ENCODE measurements around the gene JMJD7.

The JMJD7 gene

DNA sequence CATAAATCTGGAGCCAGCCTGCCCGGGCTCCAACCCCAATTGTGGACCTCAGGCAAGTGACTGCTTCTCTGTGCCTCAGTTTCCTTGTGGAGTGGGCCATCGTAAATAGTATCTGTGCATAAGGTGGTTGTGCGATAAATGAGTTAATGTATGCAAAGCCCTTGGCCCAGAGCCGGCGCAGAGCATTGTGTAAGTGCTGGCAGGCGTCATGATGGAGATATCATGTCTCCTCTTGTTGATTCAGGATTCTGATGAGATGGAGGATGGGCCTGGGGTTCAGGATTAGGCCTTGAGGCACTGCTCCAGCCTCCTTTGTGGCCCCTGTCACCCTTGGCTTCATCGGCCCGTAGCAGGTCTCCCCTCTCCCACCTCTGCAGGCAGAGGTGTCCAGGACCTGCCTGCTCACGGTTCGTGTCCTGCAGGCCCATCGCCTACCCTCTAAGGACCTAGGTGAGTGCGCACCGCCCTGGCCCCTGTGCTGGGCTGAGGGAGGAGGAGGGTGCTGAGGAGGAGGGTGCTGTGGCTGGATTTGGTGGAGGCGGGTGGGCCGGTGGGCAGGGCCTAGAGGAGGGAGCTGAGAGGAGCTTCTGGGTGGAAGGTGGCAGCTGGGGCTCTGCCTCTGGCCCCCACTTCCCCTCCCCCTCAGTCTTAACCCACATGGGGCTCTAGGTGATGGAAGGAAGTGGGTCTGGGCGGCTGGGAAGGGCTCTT lies 12.0 kb downstream of the JMJD7 start:
- no peak for DNase-seq (ENCODE audit: insufficient read length)
- TF ChIP-seq POLR2AphosphoS5 (IDR thresholded peaks at IDR 0.05; ENCODE audit: low read depth, low read length) (no peak), POLR2A (IDR thresholded peaks at IDR 0.05; ENCODE audit: low read depth, low read length) (no peak), TAF1 (IDR thresholded peaks at IDR 0.05; ENCODE audit: borderline replicate concordance, low read depth, low read length) (no peak)
- FAIRE-seq: no peak

DNA sequence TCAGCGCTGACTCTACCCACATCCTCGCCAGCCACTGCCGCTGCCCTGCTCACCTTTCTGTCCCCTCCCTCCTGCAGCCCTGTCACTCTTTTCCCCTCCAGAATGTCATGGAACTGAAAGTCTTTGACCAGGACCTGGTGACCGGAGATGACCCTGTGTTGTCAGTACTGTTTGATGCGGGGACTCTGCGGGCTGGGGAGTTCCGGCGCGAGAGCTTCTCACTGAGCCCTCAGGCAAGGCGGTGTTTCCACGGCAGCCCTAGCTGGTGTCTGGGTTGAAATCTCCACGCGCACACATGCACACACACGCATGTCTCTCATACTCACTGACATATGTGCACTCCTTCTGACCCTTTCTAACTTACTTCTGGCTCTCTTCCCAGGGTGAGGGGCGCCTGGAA lies 12.8 kb downstream of the JMJD7 start:
- TF ChIP-seq TAF1 (IDR thresholded peaks at IDR 0.05; ENCODE audit: borderline replicate concordance, low read depth, low read length) (no peak), POLR2AphosphoS5 (IDR thresholded peaks at IDR 0.05; ENCODE audit: low read depth, low read length) (no peak), POLR2A (IDR thresholded peaks at IDR 0.05; ENCODE audit: low read depth, low read length) (no peak)
- DNase-seq (ENCODE audit: insufficient read length) (no peak), FAIRE-seq (no peak)

DNA sequence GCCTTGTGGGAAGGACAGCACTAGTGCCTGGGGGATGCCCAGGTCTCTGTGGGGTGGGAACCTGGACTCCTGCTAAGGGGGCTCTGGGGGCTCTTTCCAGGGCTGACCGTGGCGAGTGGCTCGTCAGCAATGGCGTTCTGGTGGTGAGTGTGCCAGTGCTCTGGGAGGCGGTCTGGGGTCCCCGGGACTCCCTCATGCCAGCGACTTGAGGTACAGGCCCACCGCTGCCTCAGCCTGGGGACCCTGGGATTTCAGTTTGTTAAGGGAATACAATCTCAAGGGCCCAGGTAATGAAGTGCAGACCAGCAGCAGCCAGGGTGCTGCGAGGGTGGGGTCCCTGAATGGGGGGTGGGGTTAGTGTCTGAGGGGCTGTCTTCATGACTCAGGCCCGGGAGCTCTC lies 13.2 kb downstream of the JMJD7 start:
- TF ChIP-seq POLR2AphosphoS5 (IDR thresholded peaks at IDR 0.05; ENCODE audit: low read depth, low read length) (no peak), TAF1 (IDR thresholded peaks at IDR 0.05; ENCODE audit: borderline replicate concordance, low read depth, low read length) (no peak), POLR2A (IDR thresholded peaks at IDR 0.05; ENCODE audit: low read depth, low read length) (no peak)
- no peak for DNase-seq (ENCODE audit: insufficient read length)
- no peak for FAIRE-seq

DNA sequence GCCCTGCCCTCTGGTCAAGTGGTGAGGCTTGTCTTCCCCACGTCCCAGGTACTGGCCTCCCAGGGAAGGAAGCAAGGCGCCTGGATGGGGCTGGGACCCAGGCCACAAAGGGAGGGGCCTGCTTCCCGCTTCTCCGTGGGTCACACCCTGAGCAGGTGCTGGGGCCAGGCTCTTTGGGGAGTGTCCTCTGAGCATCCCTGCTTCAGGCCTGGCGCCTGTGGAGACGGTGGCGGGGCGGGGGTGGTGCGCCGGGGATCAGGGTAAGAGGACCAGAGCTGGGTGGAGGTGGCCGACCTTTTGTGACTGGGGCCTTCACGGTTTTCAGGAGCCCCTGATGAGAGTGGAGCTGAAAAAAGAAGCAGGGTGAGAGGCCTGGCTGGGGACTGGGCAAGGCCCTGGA lies 14.3 kb downstream of the JMJD7 start:
- DNase-seq (ENCODE audit: insufficient read length): no peak
- FAIRE-seq: no peak
- TF ChIP-seq POLR2AphosphoS5 (IDR thresholded peaks at IDR 0.05; ENCODE audit: low read depth, low read length): no peak
- TF ChIP-seq TAF1 (IDR thresholded peaks at IDR 0.05; ENCODE audit: borderline replicate concordance, low read depth, low read length): no peak
- TF ChIP-seq POLR2A (IDR thresholded peaks at IDR 0.05; ENCODE audit: low read depth, low read length): no peak

DNA sequence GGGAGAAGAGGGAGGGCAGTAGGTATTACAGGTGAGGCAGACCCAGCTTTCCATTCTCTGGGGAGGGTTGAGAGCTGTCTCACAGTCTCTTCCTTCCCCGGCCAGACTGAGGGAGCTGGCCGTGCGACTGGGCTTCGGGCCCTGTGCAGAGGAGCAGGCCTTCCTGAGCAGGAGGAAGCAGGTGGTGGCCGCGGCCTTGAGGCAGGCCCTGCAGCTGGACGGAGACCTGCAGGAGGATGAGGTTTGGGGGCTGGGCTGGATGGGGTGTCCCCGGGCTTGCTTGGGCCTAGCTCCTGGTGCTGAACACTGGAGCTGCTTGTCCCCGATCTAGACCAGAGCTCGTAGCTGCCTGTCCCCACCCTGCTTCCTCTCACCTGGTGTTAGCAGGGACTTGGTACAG lies 15.7 kb downstream of the JMJD7 start:
- FAIRE-seq (no peak), DNase-seq (ENCODE audit: insufficient read length) (no peak)
- no peak for TF ChIP-seq POLR2A (IDR thresholded peaks at IDR 0.05; ENCODE audit: low read depth, low read length)
- no peak for TF ChIP-seq POLR2AphosphoS5 (IDR thresholded peaks at IDR 0.05; ENCODE audit: low read depth, low read length)
- no peak for TF ChIP-seq TAF1 (IDR thresholded peaks at IDR 0.05; ENCODE audit: borderline replicate concordance, low read depth, low read length)

DNA sequence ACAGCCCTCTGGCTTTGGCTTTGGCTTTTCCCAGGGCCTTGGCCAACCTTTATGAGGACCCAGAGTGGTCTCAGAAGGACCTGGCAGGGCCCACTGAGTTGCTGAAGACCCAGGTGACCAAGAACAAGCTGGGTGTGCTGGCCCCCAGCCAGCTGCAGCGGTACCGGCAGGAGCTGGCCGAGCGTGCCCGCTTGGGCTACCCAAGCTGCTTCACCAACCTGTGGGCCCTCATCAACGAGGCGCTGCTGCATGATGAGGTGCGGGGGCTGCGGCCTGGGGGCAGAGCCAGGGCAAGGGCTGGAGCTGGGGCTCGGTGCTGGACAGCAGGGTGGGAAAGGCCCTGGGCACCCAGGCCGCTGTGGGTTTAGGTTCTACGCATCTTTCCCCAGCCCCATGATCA lies 16.9 kb downstream of the JMJD7 start:
- TF ChIP-seq TAF1 (IDR thresholded peaks at IDR 0.05; ENCODE audit: borderline replicate concordance, low read depth, low read length): no peak
- no peak for TF ChIP-seq POLR2AphosphoS5 (IDR thresholded peaks at IDR 0.05; ENCODE audit: low read depth, low read length)
- no peak for TF ChIP-seq POLR2A (IDR thresholded peaks at IDR 0.05; ENCODE audit: low read depth, low read length)
- DNase-seq (ENCODE audit: insufficient read length) (no peak), FAIRE-seq (no peak)

DNA sequence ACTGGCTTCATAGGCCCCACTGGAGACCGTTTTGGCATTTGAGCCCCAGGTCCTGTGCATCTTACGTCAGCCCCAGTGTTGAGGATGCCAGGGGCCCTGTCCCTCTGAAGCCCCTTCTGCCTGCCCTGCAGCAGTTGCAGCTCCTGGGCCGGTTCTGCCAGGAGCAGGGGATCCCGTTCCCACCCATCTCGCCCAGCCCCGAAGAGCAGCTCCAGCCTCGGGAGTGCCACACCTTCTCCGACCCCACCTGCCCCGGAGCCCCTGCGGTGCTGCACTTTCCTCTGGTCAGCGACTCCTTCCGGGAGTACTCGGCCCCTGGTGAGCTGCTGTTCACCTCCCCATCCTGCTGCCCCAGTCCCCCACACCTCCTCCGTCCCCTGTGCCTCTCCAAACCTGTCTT lies 19.3 kb downstream of the JMJD7 start:
- DNase-seq (ENCODE audit: insufficient read length): no peak
- TF ChIP-seq TAF1 (IDR thresholded peaks at IDR 0.05; ENCODE audit: borderline replicate concordance, low read depth, low read length) (no peak), POLR2AphosphoS5 (IDR thresholded peaks at IDR 0.05; ENCODE audit: low read depth, low read length) (no peak)
- FAIRE-seq: no peak

DNA sequence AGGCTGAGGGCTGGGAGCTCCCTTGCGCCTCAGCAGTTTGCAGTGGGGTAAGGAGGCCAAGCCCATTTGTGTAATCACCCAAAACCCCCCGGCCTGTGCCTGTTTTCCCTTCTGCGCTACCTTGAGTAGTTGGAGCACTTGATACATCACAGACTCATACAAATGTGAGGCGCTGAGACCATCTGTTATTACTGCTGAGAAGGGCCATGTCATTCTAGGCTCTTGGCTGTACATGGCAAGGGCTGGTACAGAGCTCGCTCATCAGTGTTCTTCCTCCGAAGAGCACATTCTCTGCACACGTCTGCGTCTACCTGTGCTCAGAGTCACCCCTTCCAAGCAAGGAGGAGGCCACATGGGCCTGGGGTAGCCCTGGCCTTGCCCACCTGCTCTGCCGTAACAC lies 20.1 kb downstream of the JMJD7 start:
- DNase-seq (ENCODE audit: insufficient read length): no peak
- no peak for FAIRE-seq
- TF ChIP-seq POLR2A (IDR thresholded peaks at IDR 0.05; ENCODE audit: low read depth, low read length): no peak
- no peak for TF ChIP-seq TAF1 (IDR thresholded peaks at IDR 0.05; ENCODE audit: borderline replicate concordance, low read depth, low read length)
- no peak for TF ChIP-seq POLR2AphosphoS5 (IDR thresholded peaks at IDR 0.05; ENCODE audit: low read depth, low read length)

DNA sequence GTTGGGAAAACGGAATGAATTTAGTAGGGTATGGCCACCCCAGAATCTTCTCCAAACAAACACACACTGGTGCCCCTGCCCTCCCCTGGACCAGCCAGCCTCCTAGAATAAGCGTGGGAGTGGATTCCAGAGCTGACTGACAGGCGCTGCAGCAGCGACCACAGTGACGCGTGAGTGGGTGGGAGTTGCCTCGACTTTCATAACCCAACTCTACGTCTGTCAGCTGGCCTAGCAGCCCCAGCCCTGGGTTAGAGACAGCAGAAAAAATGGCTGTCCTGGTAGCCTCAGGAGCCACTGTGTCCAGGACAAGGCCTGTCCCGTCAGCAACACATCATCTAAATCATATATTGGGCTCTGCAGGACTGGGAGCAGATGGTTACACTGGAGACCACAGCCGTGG lies 20.7 kb downstream of the JMJD7 start:
- FAIRE-seq (no peak), DNase-seq (ENCODE audit: insufficient read length) (no peak)
- TF ChIP-seq POLR2AphosphoS5 (IDR thresholded peaks at IDR 0.05; ENCODE audit: low read depth, low read length) (no peak), TAF1 (IDR thresholded peaks at IDR 0.05; ENCODE audit: borderline replicate concordance, low read depth, low read length) (no peak), POLR2A (IDR thresholded peaks at IDR 0.05; ENCODE audit: low read depth, low read length) (no peak)

DNA sequence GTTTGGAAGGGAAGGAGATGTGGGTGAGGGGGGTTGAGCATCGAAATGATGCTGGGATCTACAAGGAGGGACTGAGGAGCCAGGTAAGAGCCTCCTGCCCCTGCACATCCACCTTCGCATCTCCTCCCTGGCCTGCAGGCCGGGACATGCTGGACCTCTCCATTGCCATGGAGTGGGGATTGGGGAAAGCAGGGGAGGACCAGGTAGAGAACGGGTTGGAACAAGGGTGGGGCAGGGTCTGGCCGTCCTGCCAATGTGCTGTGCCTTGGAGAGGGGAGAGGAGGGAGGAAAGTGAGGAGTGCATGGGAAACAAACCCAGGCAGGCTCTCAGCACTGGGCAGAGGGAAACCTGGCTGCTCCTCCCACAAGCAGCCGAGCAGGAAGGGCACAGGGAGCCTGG lies 21.3 kb downstream of the JMJD7 start:
- no peak for TF ChIP-seq TAF1 (IDR thresholded peaks at IDR 0.05; ENCODE audit: borderline replicate concordance, low read depth, low read length)
- no peak for TF ChIP-seq POLR2A (IDR thresholded peaks at IDR 0.05; ENCODE audit: low read depth, low read length)
- no peak for TF ChIP-seq POLR2AphosphoS5 (IDR thresholded peaks at IDR 0.05; ENCODE audit: low read depth, low read length)
- DNase-seq (ENCODE audit: insufficient read length): no peak
- FAIRE-seq: no peak

DNA sequence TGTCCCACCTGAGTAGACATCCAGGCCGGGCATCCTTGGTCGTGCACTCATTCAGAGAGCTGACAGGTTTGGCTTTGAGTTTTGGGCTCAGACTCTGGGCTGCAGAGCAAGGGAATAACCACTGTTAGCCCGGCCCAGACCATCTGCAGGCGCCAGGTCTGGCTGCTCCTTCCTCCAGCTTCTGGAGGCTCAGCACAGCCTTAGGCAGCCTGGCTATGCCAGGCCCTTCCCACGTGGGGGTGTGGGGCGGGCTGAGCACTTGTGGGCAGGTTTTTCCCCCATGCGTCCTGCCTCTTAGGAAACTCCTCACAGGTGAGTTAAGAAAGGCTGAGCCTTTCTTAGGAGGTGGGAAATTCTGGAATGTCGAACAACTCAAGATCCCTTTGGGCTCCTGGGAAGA lies 22.0 kb downstream of the JMJD7 start:
- TF ChIP-seq TAF1 (IDR thresholded peaks at IDR 0.05; ENCODE audit: borderline replicate concordance, low read depth, low read length): no peak
- TF ChIP-seq POLR2AphosphoS5 (IDR thresholded peaks at IDR 0.05; ENCODE audit: low read depth, low read length): no peak
- TF ChIP-seq POLR2A (IDR thresholded peaks at IDR 0.05; ENCODE audit: low read depth, low read length): no peak
- FAIRE-seq (no peak), DNase-seq (ENCODE audit: insufficient read length) (no peak)

DNA sequence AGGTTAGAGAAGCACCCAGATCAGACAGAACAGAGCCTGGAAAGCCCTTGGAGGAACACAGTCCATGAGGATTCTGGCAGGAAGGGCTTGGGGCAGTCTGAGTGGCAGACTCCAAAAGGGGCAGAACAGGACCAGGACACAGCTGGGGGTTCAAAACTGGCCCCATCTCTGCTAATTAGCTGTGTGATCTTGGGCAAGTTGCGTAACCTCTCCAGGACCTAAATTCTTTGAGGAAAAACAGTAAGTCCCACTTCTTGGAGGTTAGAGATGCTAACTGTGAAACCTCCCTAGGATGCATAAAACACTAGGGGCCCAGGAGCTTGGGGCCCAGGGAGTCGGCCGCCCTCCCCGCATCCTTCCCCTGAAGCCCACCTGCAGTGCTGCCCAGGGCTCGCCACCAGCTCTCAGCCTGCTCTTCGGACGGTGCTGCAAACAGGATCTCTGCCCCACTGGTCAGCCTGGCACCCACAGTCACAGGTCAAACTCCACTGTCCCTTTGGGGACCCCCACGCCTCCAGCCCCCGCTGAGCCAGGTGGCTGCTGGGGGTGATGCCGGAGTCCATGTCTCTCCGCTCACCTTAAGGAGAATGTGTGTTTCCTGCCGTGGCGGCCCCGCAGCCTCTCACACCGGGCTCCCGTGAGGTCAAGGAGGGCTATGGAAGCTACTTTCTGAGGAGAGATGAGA lies 22.7 kb downstream of the JMJD7 start:
- no peak for FAIRE-seq
- no peak for TF ChIP-seq POLR2A (IDR thresholded peaks at IDR 0.05; ENCODE audit: low read depth, low read length)
- no peak for TF ChIP-seq POLR2AphosphoS5 (IDR thresholded peaks at IDR 0.05; ENCODE audit: low read depth, low read length)
- no peak for TF ChIP-seq TAF1 (IDR thresholded peaks at IDR 0.05; ENCODE audit: borderline replicate concordance, low read depth, low read length)
- DNase-seq (ENCODE audit: insufficient read length): no peak
